Right cardiac atrium (tissue), 5 donors: ENCODE data around the gene CLCN2. TPM values are rescaled to one million over a fixed set of nuclear protein-coding genes. Genes with fewer than 3 reads are reported as not detected.
"Not testable (repeated sequence)": the region's sequence is repeated elsewhere in the genome, so short reads cannot be mapped to it uniquely, and the experiment has no call there.

Experiments
- ATAC-seq, 2 donors: fragments of 200-7000 bp; cut with Tn5 transposase; one replicate each; pipeline versions ENCODE4 v1.8.0 to v1.9.1; 2020; ENCODE audit warnings: moderate library complexity in 2 of 2, mild to moderate bottlenecking in 1 of 2
- DNase-seq, 3 donors: peaks; one replicate each; pipeline ENCODE4 v3.0.0-alpha.2; 2020
- H3K27ac ChIP-seq: one replicate; pipeline ENCODE4 v1.5.1; 2013; ENCODE audit warnings: mild to moderate bottlenecking, low read length, control low read depth, moderate library complexity
- H3K27me3 ChIP-seq: one replicate; pipeline ENCODE4 v1.6.1; 2013; ENCODE audit not compliant: control insufficient read depth, insufficient read depth
- H3K4me1 ChIP-seq: one replicate; pipeline ENCODE4 v1.6.1; 2013; ENCODE audit warnings: low read length; ENCODE audit not compliant: control insufficient read depth, insufficient read depth
- H3K4me3 ChIP-seq: one replicate; pipeline ENCODE4 v1.5.1; 2013; ENCODE audit warnings: low read length, control low read depth
- H3K9me3 ChIP-seq: one replicate; pipeline ENCODE4 v1.6.1; 2013; ENCODE audit warnings: low read length; ENCODE audit not compliant: control insufficient read depth
- WGBS: extraction: QIAGEN DNeasy Blood & Tissue Kit; methylation state at CpG from one replicate; pipeline ENCODE4 v1.1.7; 2013; 5-methylcytosine and 5-hydroxymethylcytosine counted together
- intact Hi-C, 4 donors: fragments of 100-400 bp; cut with DNase I; formaldehyde crosslinking; loops; one replicate each; pipeline versions ENCODE4 v1.11.0 to v1.14.0; 2022 to 2023
- polyA plus RNA-seq: library from polyadenylated mRNA; stranded (reverse); fragments of 200-250 nt; gene quantifications from one replicate; pipeline ENCODE4 v1.2.3, GENCODE V29; 2013
- total RNA-seq, 4 donors: library from RNA; stranded (reverse); fragmentation: NEBNext Ultra II Directional; extraction: Animal tissue kit (Norgen Biotek cat#: 25700); gene quantifications; one replicate each; pipeline ENCODE4 v1.2.1, GENCODE V29; 2021
- donor health status: healthy with polysubstance abuse.
- donor health status: DM: no; HTN: yes; CAD: no.
- donor health status: DM: no; HTN: no; CAD: no.
- donor health status: DM: no; HTN: yes; CAD: no; lungs with severe emphysema.
- donor health status: DM: yes; HTN: yes; CAD: no.

Gene CLCN2
- total and polyA plus RNA-seq, 5 donors: 2.0 to 4.9 (median 2.9) TPM

GRCh38 chr3:184341925-184342324, 19.5 kb downstream of the CLCN2 start:
- no peaks in the 10 kb centered on the region for H3K27me3 ChIP-seq
- no peak overlapping the region for H3K27ac ChIP-seq
- WGBS: 91% methylated on average over 7 of the region's 7 CpGs
- H3K4me3 ChIP-seq: no peak overlapping the region
- no peak for ATAC-seq
- H3K4me1 ChIP-seq: peaks cover 4% of the 10 kb centered on the region
- intact Hi-C loops: no loop called here
- H3K9me3 ChIP-seq: no peaks in the 10 kb centered on the region
- DNase-seq: peak in 1 of 3 donors; percentile 18

DNA sequence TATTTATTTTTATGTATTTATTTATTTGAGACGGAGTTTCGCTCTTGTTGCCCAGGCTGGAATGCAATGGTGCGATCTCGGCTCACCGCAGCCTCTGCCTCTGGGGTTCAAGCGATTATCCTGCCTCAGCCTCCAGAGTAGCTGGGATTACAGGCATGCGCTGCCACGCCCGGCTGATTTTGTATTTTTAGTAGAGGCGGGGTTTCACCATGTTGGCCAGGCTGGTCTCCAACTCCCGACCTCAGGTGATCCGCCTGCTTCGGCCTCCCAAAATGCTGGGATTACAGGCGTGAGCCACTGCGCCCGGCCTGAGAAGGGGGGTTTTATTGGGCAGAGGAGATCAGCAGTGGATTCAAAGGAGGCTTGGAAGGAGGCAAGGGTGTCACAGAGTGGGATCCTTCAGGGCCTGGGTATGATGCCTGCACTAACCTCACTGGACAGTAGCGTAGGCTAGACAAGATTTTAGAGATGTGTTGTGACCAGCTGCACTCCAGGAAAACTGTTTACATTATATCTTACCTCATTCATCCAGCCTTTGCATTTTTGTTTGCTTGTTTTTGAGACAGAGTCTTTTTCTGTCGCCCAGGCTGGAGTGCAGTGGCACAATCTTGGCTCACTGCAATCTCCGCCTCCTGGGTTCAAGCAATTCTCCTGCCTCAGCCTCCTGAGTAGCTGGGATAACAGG, 21.8 kb downstream of the CLCN2 start:
- H3K27me3 ChIP-seq, H3K4me1 ChIP-seq, H3K27ac ChIP-seq, intact Hi-C loops, H3K9me3 ChIP-seq, H3K4me3 ChIP-seq, ATAC-seq: not testable (repeated sequence)
- peak in 2 of 3 donors; percentile 14 to 50 for DNase-seq
- WGBS: 94% methylated on average over 19 of the region's 19 CpGs

- Histone ChIP-seq H3K27me3 (no peaks in the 10 kb centered on the region), H3K9me3 (no peaks in the 10 kb centered on the region), H3K27ac (peak overlapping the region; percentile 65), H3K4me1 (peaks cover 4% of the 10 kb centered on the region), H3K4me3 (peak overlapping the region; percentile 29)
- WGBS: 41% methylated on average over 8 of the region's 8 CpGs
- ATAC-seq (no peak), DNase-seq (peak in 1 of 3 donors; percentile 63)
- intact Hi-C loops: no loop called here
Observed at GRCh38 chr3:184339001-184339400, 22.4 kb downstream of the CLCN2 start.

- peaks cover 4% of the 10 kb centered on the region for H3K4me1 ChIP-seq
- H3K4me3 ChIP-seq: peak overlapping the region; percentile 29
- WGBS: 14% methylated on average over 37 of the region's 37 CpGs
- no peaks in the 10 kb centered on the region for H3K27me3 ChIP-seq
- ATAC-seq (peak; percentile 46 to 64), DNase-seq (peak; percentile 91 to 96 (median 94))
- intact Hi-C loops: no loop called here
- no peaks in the 10 kb centered on the region for H3K9me3 ChIP-seq
- peak overlapping the region; percentile 97 for H3K27ac ChIP-seq
Observed at GRCh38 chr3:184338511-184338945, 22.9 kb downstream of the CLCN2 start.

GRCh38 chr3:184337981-184338380, 23.4 kb downstream of the CLCN2 start:
- 45% methylated on average over 7 of the region's 7 CpGs for WGBS
- H3K4me1 ChIP-seq: peaks cover 4% of the 10 kb centered on the region
- H3K27ac ChIP-seq: peak overlapping the region; percentile 97
- H3K27me3 ChIP-seq: no peaks in the 10 kb centered on the region
- no peak for ATAC-seq
- H3K4me3 ChIP-seq: no peak overlapping the region
- peak in 2 of 3 donors; percentile 49 to 54 for DNase-seq
- H3K9me3 ChIP-seq: no peaks in the 10 kb centered on the region
- intact Hi-C loops: no loop called here

DNA sequence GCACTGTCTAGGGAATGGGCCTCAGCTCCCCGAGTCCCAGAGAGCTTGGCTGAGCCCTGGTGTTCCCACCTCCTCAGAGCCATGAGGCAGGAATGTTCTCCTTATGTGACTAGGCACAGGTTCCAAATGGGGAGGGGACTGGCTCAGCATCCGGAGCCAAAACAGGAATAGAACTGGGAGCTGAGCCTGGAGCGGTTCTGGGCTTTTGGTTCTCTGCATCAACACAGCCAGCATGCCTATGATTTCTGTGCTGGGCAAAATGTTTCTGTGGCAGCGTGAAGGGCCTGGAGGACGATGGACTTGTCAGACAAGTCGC, 24.0 kb downstream of the CLCN2 start, which contains the start of gene FAM131A:
TSS of gene FAM131A (plus strand) at position 202 of the 316 bp plus-strand sequence. CDS start at position 233, 31 bp downstream.
- Histone ChIP-seq H3K4me3 (peak within 1 kb of the TSS; percentile 94), H3K27me3 (no peaks in the 10 kb centered on the region), H3K9me3 (no peaks in the 10 kb centered on the region), H3K4me1 (peaks cover 4% of the 10 kb centered on the region), H3K27ac (peak within 1 kb of the TSS; percentile 97)
- WGBS: 23% methylated on average over 6 of the region's 6 CpGs
- intact Hi-C loops: no loop called here
- peak; percentile 46 to 64 for ATAC-seq
- peak; percentile 81 to 89 (median 83) for DNase-seq

DNA sequence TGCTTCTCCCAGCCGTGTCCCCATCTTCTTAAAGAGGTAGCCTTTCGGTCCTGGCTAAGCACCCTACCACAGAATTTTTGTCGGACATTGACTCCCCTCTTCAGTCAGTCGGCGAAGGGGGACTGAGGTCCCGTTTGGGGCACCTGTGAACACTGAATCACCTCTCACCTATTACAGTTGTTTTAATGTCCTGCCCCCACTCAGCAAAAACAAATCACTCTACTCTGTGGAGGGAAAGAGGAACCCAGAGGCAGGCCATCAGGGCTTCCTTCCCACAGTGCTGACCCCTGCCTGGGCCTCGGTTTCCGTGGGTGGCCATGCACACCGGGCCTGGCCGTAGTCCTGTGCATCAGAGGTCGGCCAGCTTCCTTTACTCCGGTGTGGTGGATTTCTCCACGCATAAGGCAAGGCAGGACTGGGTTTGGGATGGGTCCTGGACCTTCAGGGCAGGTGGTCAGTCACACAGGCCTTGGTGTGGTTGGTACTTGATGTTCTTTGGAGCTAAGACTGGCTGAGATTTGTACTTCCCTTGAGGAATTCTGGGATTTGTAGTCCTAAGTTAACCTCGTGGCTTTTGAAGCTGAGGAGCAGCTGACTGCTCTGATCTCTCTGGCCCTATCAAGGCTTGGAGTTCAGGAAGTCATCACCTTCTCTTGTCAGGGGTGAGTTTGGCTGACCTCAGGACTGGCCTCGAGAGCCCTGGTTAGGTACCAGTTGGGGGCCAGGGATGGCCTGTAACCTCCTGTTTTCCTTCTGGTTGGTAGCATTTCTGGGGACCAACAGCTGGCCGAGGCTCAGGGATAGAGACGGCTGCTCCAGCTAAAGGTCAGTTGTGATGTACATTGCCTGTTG, 24.6 kb downstream of the CLCN2 start:
- WGBS: 11% methylated on average over 17 of the region's 17 CpGs
- ATAC-seq (peak; percentile 40 to 50), DNase-seq (peak in 2 of 3 donors; percentile 63 to 77)
- H3K27ac ChIP-seq: peak overlapping the region; percentile 97
- H3K27me3 ChIP-seq: no peaks in the 10 kb centered on the region
- no peaks in the 10 kb centered on the region for H3K9me3 ChIP-seq
- peaks cover 4% of the 10 kb centered on the region for H3K4me1 ChIP-seq
- intact Hi-C loops: no loop called here
- peak overlapping the region; percentile 94 for H3K4me3 ChIP-seq

DNA sequence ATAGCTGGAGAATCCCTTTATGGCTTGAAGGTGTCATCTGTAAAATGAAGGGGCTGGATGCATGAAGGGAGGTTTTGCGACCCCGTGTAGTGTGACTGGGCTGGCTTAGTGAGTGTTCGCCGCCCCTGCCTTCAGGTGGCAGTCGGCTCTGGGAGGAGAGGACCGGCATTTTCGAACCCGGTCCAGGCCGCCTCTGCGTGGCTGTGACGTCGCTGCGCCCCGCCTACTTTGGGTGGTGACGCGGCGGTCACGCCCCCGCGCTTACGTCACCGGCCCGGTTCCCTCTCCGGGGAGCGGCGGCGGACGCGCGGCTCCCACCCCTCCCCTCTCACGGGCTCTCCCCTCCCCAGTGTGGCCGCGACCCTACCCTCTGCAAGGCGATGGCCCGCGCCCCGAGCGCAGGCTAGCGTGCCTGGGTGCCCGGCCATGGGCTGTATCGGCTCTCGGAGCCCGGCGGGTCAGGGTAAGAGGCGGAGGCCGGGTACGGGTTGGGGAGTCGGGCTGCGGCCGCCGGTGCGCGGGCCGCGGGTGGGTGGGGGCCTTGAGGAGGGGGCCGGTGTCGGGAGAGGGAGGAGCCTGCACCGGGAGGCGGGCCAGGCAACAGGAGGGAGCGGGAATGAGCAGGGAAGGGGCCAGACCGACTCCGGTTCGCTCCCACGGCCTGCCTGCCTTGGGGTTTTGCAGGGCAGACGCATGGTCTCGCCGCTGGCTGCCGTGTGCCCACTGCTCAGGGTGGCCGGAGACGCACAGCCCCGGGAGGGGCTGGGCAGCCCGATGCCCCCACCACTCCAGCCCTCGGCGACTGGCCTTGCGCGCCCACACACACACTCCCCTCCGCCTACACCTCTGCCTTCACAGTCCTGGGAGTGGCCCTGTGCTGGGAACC, 25.5 kb downstream of the CLCN2 start:
- peak; percentile 89 to 96 (median 96) for DNase-seq
- peak; percentile 70 to 76 for ATAC-seq
- intact Hi-C loops: no loop called here
- no peaks in the 10 kb centered on the region for H3K9me3 ChIP-seq
- H3K4me1 ChIP-seq: peaks cover 4% of the 10 kb centered on the region
- 1% methylated on average over 77 of the region's 77 CpGs for WGBS
- H3K27me3 ChIP-seq: no peaks in the 10 kb centered on the region
- peak overlapping the region; percentile 97 for H3K27ac ChIP-seq
- peak overlapping the region; percentile 94 for H3K4me3 ChIP-seq

DNA sequence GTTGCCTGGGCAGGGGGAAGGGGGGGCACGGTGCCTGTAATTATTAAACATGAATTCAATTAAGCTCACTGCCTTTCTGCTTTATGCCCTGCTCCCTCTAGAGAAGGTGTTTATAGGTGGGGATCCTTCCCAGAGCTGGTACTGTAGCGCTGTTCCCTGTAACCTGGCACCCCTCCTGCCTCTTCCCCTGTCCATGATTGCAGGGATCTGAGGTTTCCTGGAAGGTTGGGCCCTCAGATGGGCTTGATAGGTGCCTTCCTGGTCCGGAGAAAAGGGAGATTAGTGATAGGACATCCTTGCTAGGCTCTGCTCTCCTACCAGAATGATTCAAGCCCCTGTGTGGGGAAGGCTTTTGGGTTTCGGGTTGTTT, 26.1 kb downstream of the CLCN2 start:
- WGBS: 48% methylated on average over 4 of the region's 4 CpGs
- Histone ChIP-seq H3K27me3 (no peaks in the 10 kb centered on the region), H3K9me3 (no peaks in the 10 kb centered on the region), H3K4me3 (no peak overlapping the region), H3K27ac (peak overlapping the region; percentile 97), H3K4me1 (peaks cover 4% of the 10 kb centered on the region)
- intact Hi-C loops: no loop called here
- DNase-seq (peak in 2 of 3 donors; percentile 38 to 53), ATAC-seq (peak in 1 of 2 donors; percentile 0)

- Histone ChIP-seq H3K9me3 (no peaks in the 10 kb centered on the region), H3K4me1 (peaks cover 4% of the 10 kb centered on the region), H3K4me3 (no peak overlapping the region), H3K27ac (no peak overlapping the region), H3K27me3 (no peaks in the 10 kb centered on the region)
- ATAC-seq (no peak), DNase-seq (peak in 2 of 3 donors; percentile 55 to 65)
- 79% methylated on average over 15 of the region's 15 CpGs for WGBS
- intact Hi-C loops: no loop called here
Observed at GRCh38 chr3:184334470-184335158, 26.8 kb downstream of the CLCN2 start.
